Thoracic aorta (tissue), 2 donors: ENCODE measurements around the gene ANP32B. TPM values are rescaled to one million over a fixed set of nuclear protein-coding genes. Genes with fewer than 3 reads are reported as not detected.
"Not testable (repeated sequence)": the region's sequence is repeated elsewhere in the genome, so short reads cannot be mapped to it uniquely, and the experiment has no call there.

Source experiments
- ATAC-seq: fragments of 150-250 bp; one replicate; pipeline ENCODE4 v1.8.0; 2017; ENCODE audit warnings: low read depth; ENCODE audit not compliant: insufficient number of reproducible peaks, low FRiP score
- DNase-seq: peaks from one replicate; pipeline ENCODE4 v3.0.0-alpha.2; 2020; ENCODE audit warnings: low spot score
- H3K27ac ChIP-seq, 2 donors: fragments of 200-600 bp; sonication (generic); 1 replicate in 1 of 2; 2 replicates in 1 of 2; pipeline ENCODE4 v1.5.1; 2016; ENCODE audit warnings: mild to moderate bottlenecking in 2 of 2, moderate library complexity in 2 of 2
- H3K27me3 ChIP-seq: fragments of 200-600 bp; sonication (generic); replicated peaks from 2 replicates; pipeline ENCODE4 v1.6.0; 2016; ENCODE audit warnings: mild to moderate bottlenecking; ENCODE audit not compliant: insufficient read depth
- H3K36me3 ChIP-seq: fragments of 200-600 bp; sonication (generic); one replicate; pipeline ENCODE4 v1.5.1; 2016
- H3K4me1 ChIP-seq, 2 donors: fragments of 200-600 bp; sonication (generic); 1 replicate in 1 of 2; 2 replicates in 1 of 2; pipeline versions ENCODE4 v1.5.1 to v1.6.0; 2016; ENCODE audit warnings: low read depth in 2 of 2, mild to moderate bottlenecking in 1 of 2; ENCODE audit not compliant: control insufficient read depth in 1 of 2
- H3K4me3 ChIP-seq: fragments of 200-600 bp; sonication (generic); 2 replicates; pipeline ENCODE4 v1.5.1; 2016; ENCODE audit warnings: mild to moderate bottlenecking
- H3K9me3 ChIP-seq: fragments of 200-600 bp; sonication (generic); 2 replicates; pipeline ENCODE4 v1.5.1; 2016
- CTCF ChIP-seq: fragments of 200-600 bp; sonication (generic); IDR thresholded peaks from one replicate; pipeline ENCODE4 v1.5.1; 2019; ENCODE audit warnings: antibody characterized with exemption
- total RNA-seq, 2 donors: library from RNA; depleted of rRNA; stranded (reverse); fragments of >200 nt; gene quantifications; one replicate each; pipeline versions ENCODE4 v1.1.0 to v1.2.3, GENCODE V29; 2016

Gene ANP32B
- total RNA-seq, 2 donors from 2014 or later = 23.3 to 65.7 TPM

- DNase-seq (no peak), ATAC-seq (no peak)
- Histone ChIP-seq H3K27ac (no peak overlapping the region), H3K36me3 (no peaks in the 10 kb centered on the region), H3K4me3 (no peak overlapping the region), H3K4me1 (no peaks in the 10 kb centered on the region), H3K27me3 (no peaks in the 10 kb centered on the region), H3K9me3 (no peaks in the 10 kb centered on the region)
- TF ChIP-seq CTCF = peak; percentile 11
These were observed 28.6 kb upstream of the ANP32B start for GRCh38 chr9:97954550-97954989.

DNA sequence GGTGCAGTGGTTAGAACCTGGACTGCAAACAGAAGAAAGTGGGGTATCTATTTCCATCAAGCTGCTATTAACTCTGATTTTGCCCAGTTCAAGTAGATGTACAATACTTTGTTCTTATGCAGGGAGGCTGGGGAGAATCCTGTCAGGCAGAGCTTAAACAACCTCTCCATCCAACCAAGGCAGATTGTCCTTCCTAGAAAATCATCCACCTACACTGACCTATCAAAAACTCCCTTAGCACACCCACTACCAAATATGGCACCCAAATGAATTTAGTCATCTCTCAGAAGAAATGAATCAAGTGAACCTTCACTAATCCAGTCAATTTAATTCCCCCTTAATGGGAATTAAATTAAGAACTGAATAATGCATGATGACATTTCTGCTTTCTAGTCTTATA is 26.8 kb upstream of the ANP32B start:
- H3K27ac ChIP-seq = no peak overlapping the region
- no peaks in the 10 kb centered on the region for H3K27me3 ChIP-seq
- H3K4me1 ChIP-seq = no peaks in the 10 kb centered on the region
- no peak for TF ChIP-seq CTCF
- ATAC-seq (no peak), DNase-seq (no peak)
- H3K4me3 ChIP-seq = no peak overlapping the region
- H3K9me3 ChIP-seq = no peaks in the 10 kb centered on the region
- no peaks in the 10 kb centered on the region for H3K36me3 ChIP-seq

GRCh38 chr9:97958812-97959511 is 24.2 kb upstream of the ANP32B start:
- no peaks in the 10 kb centered on the region for H3K4me1 ChIP-seq
- no peak for TF ChIP-seq CTCF
- DNase-seq (no peak), ATAC-seq (no peak)
- H3K4me3 ChIP-seq = no peak overlapping the region
- H3K27me3 ChIP-seq = no peaks in the 10 kb centered on the region
- no peaks in the 10 kb centered on the region for H3K36me3 ChIP-seq
- H3K9me3 ChIP-seq = no peaks in the 10 kb centered on the region
- H3K27ac ChIP-seq = no peak overlapping the region

GRCh38 chr9:97959585-97959984 is 23.6 kb upstream of the ANP32B start:
- Histone ChIP-seq H3K27ac (no peak overlapping the region), H3K9me3 (no peaks in the 10 kb centered on the region), H3K27me3 (no peaks in the 10 kb centered on the region), H3K4me3 (no peak overlapping the region), H3K4me1 (no peaks in the 10 kb centered on the region), H3K36me3 (no peaks in the 10 kb centered on the region)
- TF ChIP-seq CTCF = no peak
- no peak for DNase-seq
- no peak for ATAC-seq

GRCh38 chr9:97960678-97961328 is 22.3 kb upstream of the ANP32B start:
- DNase-seq, H3K27me3 ChIP-seq, H3K27ac ChIP-seq, ATAC-seq, H3K9me3 ChIP-seq, H3K4me3 ChIP-seq, H3K36me3 ChIP-seq, H3K4me1 ChIP-seq: not testable (repeated sequence)
